Stimulated activated CD8-positive, alpha-beta memory T cell treated with anti-CD3 and anti-CD28 coated beads, Interleukin-2, amount 100 ng/mL, for 1 hour (primary cell): ENCODE measurements around the gene TMEM218.

Experiments used
- DNase-seq, 2 donors: peaks; one replicate each; pipeline ENCODE4 v3.0.0-alpha.2; 2020; ENCODE audit warnings: low read depth in 2 of 2

Gene TMEM218

DNA sequence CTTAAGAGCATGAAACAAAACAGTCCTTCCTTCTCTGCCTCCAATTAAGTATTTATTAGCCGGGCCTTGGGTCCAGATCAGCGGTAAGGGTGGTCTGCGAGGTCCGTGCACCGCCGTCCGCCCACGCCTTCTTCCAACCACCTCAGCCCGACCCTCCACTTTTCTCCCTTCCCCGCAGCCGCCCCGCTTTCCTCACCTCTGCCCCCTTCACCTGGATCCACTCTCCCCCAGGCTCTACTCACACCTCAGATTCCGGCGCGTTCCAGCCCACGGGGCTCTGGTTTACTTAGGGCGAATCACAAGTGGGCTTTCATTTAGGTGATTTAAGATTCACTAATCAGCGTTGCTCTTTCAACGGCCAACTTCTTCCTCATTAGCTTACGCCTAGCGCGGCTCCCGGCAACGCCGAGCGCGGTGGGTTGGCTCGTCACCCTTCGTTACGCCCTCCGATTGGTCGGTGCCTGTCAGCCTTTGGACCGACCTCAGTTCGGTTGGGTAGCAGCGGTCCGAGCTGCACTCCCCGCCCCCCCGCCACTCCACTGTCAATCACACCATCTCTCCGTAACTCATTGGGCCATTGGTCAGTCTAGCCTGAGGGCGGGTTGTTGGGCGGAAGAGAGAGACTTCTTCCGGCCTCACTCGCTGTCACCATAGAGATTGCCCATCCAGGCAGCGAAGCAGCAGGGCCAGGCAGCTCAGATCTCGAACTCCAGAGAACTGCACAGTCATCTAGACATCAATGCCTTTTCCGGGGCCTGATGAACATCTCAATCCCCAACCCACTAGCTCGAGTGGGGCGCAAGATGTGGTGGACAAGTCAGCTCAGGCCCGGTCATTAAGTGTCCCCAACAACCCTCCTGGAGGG lies at the start of gene TMEM218:
Gene TMEM218 (minus strand): TSS at position 284 of the 865 bp plus-strand sequence. CDS start 9,385 bp downstream, outside the sequence.
- DNase-seq, result peak; percentile 89 to 91

DNA sequence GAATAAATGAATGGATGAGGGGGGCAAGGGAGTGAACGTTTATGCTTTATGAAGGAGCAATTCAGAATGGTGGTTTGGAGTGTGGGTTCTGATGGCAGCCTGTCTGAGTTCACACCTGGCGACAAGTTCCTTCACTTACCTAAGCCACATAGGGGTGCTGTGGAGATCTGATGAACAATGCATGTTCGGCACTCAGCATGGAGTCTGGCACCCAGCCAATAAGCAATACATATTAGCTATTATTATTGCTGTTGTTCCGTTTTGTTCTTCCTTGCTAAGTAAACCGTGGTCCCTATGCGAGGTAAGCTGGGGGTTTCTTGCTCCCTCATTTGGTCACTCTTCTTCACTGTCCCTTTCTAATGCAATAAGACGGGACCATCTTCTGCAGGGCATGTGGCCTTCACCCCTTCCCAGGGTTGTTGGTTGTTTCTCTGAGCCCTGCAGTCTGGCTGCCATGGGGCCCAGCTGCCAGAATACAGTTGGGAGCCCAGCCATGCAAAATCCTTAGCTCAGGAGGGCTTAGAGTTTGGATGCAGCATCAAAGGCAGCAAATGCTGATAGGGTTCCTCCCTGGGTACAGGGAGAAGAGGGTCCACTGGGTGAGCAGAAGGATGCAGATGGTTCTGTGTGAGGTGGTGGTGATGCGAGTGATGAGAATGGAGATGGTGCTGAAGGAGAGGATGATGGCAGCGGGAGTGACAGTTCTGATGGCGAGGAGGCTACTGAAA lies 46.7 kb upstream of the TMEM218 start:
- DNase-seq, result no peak

- no peak for DNase-seq
Measured at GRCh38 chr11:125157118-125157733, 45.8 kb upstream of the TMEM218 start.

GRCh38 chr11:125156346-125157117 lies 45.1 kb upstream of the TMEM218 start:
- no peak for DNase-seq

DNA sequence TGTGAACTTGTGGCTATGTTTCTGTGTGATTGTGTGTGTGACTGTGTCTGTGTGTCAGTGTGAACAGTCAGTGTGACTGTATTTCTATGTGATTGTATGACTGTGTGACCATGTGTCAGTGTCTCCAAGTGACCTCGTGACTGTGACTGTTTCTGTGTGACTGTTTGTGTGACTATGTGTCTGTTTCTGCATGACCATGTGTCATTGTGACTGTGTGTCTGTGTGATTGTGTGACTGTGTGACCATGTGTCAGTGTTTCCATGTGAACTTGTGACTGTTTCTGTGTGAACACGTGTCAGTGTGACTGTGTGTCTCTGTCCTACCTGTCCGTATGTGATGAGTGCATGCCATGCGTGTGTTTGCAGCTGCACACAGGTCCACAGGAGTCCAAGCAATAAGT lies 44.3 kb upstream of the TMEM218 start:
- no peak for DNase-seq

GRCh38 chr11:125155100-125155444 lies 43.6 kb upstream of the TMEM218 start:
- DNase-seq, result no peak

DNA sequence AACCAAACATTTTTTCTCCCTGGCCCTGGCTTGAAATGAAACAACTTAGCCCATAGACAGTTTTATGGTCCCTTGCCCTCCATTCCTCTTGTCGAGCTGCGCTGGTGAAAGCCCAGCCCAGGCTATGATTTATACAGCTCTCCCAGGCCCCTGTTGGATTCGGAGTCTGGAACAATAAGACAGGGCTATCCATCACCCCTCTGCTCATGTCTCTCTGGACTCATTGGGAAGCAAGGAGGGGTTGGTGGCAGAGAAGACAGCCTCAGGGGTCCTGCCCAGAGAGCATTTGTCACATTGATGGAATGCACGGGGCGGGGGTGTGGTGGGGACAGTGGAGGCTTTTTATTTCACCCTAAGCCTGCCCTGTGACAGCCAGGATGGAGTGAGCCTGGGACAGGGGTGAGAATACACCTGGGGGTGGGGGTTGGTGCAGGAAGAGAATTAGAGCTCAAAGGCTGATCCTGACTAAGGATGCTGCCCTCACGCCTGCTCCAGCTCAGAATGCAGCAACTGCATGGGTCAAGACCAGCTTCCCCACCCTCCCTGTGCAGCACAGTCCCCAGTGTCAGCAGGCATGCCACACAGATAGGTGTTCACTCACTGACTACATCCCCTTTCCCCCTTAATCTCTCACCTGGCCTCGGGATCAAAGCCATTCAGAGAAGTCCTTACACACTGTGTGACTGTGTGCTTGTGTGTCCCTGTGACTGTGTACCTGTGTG lies 43.1 kb upstream of the TMEM218 start:
- DNase-seq, result no peak

DNA sequence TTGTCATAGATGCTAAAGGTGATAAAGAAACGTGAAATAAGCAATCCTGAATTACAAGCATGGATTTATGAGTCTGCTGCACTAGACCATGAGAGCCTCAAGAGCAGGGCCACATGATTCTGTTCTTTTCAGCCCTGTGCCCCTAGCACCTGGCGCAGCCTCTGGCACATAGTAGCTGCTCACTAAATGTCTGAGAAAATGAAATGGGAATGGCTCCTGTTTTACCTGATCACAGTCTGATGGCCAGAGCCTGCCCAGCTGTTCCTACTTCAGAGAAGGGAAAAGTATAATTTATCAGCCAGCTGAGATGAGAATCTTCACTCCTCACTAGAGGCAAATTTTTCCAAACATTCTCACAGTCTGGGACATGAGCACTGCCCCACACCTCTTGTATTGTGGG lies 42.4 kb upstream of the TMEM218 start:
- DNase-seq, result no peak

DNA sequence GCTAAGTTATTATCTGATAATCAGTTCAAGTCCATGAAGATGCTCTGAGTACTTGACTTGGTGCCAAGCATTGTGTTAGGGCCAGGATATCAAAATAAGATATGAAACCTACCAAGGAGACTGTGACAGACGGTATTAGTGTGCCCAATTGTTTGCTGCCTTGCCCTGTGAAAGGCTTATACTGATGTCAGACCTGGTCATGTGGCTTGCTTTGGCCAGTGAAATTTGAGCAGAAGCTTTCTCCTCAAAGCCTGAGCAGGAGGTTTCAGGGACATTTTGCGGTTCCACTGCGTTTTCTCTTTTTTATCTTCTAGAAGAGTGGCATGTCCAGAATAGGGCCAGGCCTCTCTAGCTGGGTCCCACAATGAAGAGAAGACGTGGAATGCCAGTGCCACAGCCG lies 37.3 kb upstream of the TMEM218 start:
- no peak for DNase-seq

DNA sequence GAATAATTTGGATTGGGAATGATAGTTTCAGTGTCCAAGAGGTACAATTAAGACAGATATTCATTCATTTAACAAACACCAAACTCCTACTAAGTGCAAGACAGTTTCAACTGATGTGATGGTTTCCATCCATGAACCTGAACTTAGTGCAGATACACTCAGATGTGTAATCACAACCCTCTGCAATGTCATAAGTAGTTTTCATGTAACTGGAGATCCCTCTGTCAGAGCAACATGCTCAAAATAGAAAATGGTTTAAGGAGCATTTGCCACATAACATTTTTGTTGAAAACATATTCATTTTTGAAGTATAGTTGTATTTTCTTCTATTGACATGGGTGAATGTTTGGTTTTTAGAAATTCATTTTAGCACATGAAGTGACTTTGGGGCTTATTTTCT lies 36.6 kb upstream of the TMEM218 start:
- DNase-seq, result no peak

GRCh38 chr11:125147280-125147679 lies 35.9 kb upstream of the TMEM218 start:
- DNase-seq, result no peak

DNA sequence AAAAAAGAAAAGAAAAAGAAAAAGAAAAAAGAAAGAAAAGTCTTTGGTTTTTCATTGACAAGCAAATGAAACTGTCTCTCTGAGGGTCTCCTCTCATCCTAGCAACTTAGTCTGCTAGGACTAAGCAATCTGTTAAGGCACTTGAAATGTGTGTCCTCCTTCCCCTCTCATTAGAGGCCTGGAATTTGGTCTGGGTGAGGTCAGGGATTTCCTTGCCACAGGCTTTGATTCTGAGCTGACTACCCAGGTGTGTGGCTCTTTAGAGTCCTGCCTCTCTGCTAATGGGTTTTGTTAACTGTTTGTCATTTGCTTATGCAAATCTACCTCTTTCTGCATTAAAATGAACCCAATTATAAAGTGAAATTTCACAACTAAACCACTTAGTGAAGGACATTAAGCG lies 34.8 kb upstream of the TMEM218 start:
- DNase-seq, result no peak

DNA sequence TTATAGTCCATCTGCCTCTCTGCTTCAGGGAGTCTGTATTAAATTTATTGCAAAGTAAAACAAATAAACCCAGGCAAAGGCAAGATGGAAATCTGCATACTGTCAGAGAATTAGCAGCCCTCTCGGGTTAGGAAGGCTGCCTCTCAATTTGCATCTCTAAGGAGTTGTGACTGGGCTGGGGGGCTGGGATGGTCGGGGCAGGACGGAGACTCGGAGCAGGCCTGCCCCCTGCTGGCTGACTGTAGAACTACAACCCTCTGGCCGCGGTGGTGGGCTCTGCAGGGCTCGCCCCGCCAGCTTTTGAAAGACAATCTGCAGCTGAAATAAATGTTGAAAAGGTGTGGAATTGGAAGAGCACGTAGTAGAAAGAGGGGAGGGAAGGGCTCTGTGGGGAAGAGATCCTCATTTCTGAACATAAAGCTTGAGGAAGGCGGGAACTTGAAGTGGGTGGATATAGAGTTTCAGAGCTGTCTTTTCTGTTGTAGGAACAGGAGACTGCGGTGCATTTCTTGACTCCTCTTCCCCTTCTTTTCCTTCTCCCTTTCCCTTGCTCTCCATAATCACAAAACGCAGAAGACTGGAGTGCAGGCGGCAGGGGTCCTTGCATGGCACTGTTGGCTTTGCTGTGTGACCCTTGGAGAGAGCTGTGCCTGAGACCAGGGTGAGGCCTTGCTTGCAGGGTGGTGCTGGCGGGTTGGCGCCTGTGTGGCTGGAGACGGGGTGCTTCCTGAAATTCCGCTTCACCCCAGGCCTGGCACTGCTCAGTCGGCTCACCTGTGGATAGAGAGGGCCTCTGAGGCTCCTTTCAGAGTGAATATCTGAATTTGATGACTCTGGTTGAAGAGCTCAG lies 30.5 kb upstream of the TMEM218 start:
- peak in 1 of 2 donors; percentile 37 for DNase-seq

DNA sequence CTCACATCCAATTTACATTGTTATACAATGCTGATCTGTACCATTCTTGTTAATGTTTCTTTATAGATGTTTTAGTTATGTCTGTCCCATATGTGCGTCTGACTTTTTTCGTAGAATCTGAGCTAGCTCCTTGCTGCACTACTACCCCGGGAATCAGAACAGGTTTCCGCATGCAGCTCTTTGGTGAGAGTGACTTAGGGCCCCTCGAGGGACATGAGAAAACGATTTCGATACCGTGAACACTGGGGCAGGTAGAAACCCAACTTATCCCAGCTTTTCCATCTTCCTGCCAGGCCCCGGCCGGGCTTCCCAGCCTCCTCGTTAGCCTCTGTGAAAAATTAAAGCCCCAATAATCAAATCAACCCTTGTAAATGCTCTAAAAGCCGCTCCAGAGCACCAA lies 29.8 kb upstream of the TMEM218 start:
- DNase-seq, result no peak

DNA sequence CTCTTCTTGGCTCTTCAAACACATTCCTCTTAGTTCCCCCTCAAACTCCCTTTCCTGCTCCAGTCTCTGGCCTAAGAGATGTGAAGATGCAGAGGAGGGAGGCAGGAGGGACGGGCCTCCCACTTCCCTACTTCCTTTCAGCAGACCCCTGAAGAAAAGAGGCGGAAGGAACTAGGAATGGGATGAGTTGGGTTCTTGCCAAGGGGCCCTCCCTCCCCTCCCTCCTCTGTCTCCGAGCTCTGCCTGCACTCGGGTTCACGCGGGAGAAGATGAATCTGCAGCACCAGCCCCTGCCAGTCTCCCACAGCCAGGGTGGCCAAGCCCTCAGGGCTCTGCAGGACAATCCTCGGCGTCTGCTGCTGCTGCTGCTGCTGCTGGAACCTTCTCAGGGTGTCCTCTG lies 28.8 kb upstream of the TMEM218 start:
- no peak for DNase-seq

DNA sequence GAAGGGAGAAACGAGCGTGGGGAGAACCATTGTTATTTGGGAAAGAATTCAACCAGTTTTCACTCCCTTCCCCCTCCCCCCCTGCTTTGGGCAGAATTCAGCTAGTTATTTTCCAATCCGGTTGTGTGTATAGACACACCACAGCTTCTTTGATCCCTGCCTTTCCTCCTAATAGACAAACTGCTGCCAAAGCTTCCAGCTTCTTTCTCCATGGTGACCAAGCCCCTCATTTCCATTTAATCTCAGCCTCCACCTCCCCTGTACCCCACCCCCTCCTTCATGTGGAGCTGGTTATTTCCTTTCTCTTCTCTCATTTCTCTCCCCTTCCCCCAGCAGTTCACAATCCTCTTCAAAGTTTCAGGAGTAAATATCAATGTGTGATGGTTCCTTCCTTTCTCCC lies 28.4 kb upstream of the TMEM218 start:
- no peak for DNase-seq

DNA sequence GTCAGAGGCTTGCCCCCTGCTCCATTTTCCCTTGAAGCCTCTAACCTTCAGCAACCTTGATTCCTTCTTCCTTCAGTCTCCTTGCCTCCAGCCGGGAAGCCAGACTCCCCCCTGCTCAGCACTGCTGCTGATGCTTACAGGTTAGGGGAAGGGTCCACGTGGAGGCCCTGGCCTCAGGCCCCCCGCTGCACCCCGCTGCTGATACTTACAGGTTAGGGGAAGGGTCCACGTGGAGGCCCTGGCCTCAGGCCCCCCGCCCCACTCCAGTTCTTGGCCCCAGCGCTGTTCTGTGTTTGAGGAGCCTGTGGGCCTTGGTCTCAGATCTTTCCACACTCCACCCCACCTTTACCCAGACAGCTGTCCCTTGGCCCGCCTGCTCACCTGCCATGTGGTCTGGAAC lies 27.5 kb upstream of the TMEM218 start:
- DNase-seq, result no peak

GRCh38 chr11:125136001-125136400 lies 24.6 kb upstream of the TMEM218 start:
- no peak for DNase-seq

GRCh38 chr11:125132596-125132995 lies 21.2 kb upstream of the TMEM218 start:
- no peak for DNase-seq

DNA sequence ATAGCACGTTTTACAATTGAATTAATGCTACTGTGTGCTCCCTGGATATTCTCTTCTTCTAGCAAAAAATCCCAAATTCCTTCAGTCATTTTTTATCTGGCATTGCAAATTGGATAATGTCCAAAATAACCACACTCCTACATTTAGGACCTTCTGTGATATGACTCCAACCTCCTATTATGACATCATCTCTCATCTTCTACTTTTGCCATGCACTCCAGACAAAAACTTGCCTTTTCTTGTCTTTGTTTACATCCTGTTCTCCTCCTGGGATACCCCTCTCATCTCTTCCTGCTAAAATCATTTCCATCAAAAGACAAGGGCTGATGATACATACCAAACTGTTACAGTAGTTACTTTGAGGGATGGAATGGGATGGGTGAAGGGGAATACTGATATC lies 20.6 kb upstream of the TMEM218 start:
- DNase-seq, result no peak
